Trophoblast cell (in vitro differentiated cells and primary cell): ENCODE measurements around the gene LHX2.

ENCODE experiments used
- DNase-seq, 2 donors: peaks; one replicate each; pipeline ENCODE4 v3.0.0-alpha.2; 2016
- H2AFZ ChIP-seq: 2 replicates; pipeline ENCODE4 v1.6.1; 2013; ENCODE audit warnings: low read length, moderate library complexity, mild to moderate bottlenecking; ENCODE audit not compliant: insufficient read depth, poor library complexity
- H2AK5ac ChIP-seq: 2 replicates; pipeline ENCODE4 v1.6.1; 2013; ENCODE audit warnings: mild to moderate bottlenecking, low read length
- H2BK120ac ChIP-seq: 2 replicates; pipeline ENCODE4 v1.6.1; 2013; ENCODE audit warnings: low read length, mild to moderate bottlenecking, moderate library complexity; ENCODE audit not compliant: insufficient read depth, poor library complexity
- H2BK12ac ChIP-seq: 2 replicates; pipeline ENCODE4 v1.6.1; 2013; ENCODE audit warnings: mild to moderate bottlenecking, low read length, moderate library complexity
- H2BK5ac ChIP-seq: 2 replicates; pipeline ENCODE4 v1.6.1; 2013; ENCODE audit warnings: low read length, low read depth, moderate library complexity, mild to moderate bottlenecking; ENCODE audit not compliant: poor library complexity
- H3K14ac ChIP-seq: 2 replicates; pipeline ENCODE4 v1.6.1; 2013; ENCODE audit warnings: mild to moderate bottlenecking, low read length
- H3K18ac ChIP-seq: 2 replicates; pipeline ENCODE4 v1.6.1; 2013; ENCODE audit warnings: mild to moderate bottlenecking, low read length
- H3K23ac ChIP-seq: 2 replicates; pipeline ENCODE4 v1.6.1; 2013; ENCODE audit warnings: low read length
- H3K27ac ChIP-seq: 2 replicates; pipeline ENCODE4 v1.5.1; 2013; ENCODE audit warnings: low read depth, mild to moderate bottlenecking, inconsistent platforms, low read length, moderate library complexity
- H3K27me3 ChIP-seq: 2 replicates; pipeline ENCODE4 v1.6.1; 2013; ENCODE audit warnings: inconsistent platforms, mild to moderate bottlenecking, low read length, moderate library complexity; ENCODE audit not compliant: insufficient read depth
- H3K36me3 ChIP-seq, 2 experiments: 1 replicate in 1 of 2; 2 replicates in 1 of 2; pipeline ENCODE4 v1.6.1; 2013; ENCODE audit warnings: low read length in 2 of 2, mild to moderate bottlenecking in 2 of 2, moderate library complexity in 1 of 2; ENCODE audit not compliant: insufficient read depth in 2 of 2, control insufficient read depth in 1 of 2
- H3K4ac ChIP-seq: 2 replicates; pipeline ENCODE4 v1.6.1; 2013; ENCODE audit warnings: low read depth, mild to moderate bottlenecking, low read length, moderate library complexity
- H3K4me1 ChIP-seq, 2 experiments: 1 replicate in 1 of 2; 2 replicates in 1 of 2; pipeline ENCODE4 v1.6.1; 2013; ENCODE audit warnings: low read length in 2 of 2, mild to moderate bottlenecking in 2 of 2, moderate library complexity in 1 of 2; ENCODE audit not compliant: insufficient read depth in 2 of 2, control insufficient read depth in 1 of 2
- H3K4me2 ChIP-seq: 2 replicates; pipeline ENCODE4 v1.6.1; 2013; ENCODE audit warnings: inconsistent platforms, mild to moderate bottlenecking, low read length, moderate library complexity
- H3K4me3 ChIP-seq: 2 replicates; pipeline ENCODE4 v1.5.1; 2013; ENCODE audit warnings: mild to moderate bottlenecking, low read depth, low read length, inconsistent platforms
- H3K79me1 ChIP-seq: one replicate; pipeline ENCODE4 v1.6.1; 2013; ENCODE audit warnings: low read length
- H3K79me2 ChIP-seq: 2 replicates; pipeline ENCODE4 v1.6.1; 2013; ENCODE audit warnings: low read length, mild to moderate bottlenecking; ENCODE audit not compliant: control insufficient read depth, insufficient read depth, poor library complexity
- H3K9ac ChIP-seq: 2 replicates; pipeline ENCODE4 v1.6.1; 2013; ENCODE audit warnings: mild to moderate bottlenecking, low read length
- H3K9me3 ChIP-seq: 2 replicates; pipeline ENCODE4 v1.6.1; 2013; ENCODE audit warnings: low read depth, mild to moderate bottlenecking, control low read depth, inconsistent platforms, low read length; ENCODE audit not compliant: insufficient read depth
- H4K12ac ChIP-seq: 2 replicates; pipeline ENCODE4 v1.6.1; 2013; ENCODE audit warnings: low read depth, mild to moderate bottlenecking, low read length, moderate library complexity
- H4K8ac ChIP-seq: 2 replicates; pipeline ENCODE4 v1.6.1; 2013; ENCODE audit warnings: low read depth, mild to moderate bottlenecking, low read length, moderate library complexity
- H4K91ac ChIP-seq: one replicate; pipeline ENCODE4 v1.6.1; 2013; ENCODE audit warnings: low read depth, mild to moderate bottlenecking, low read length, moderate library complexity
- WGBS: extraction: QIAGEN DNeasy Blood & Tissue Kit; methylation state at CpG from one replicate; pipeline ENCODE4 v1.1.7; 2013; ENCODE audit warnings: missing lambda C conversion rate; ENCODE audit not compliant: insufficient read length, insufficient coverage; ENCODE audit errors: extremely low coverage; 5-methylcytosine and 5-hydroxymethylcytosine counted together

Gene LHX2

GRCh38 chr9:124044448-124044847 lies 32.9 kb downstream of the LHX2 start:
- no peak overlapping the region for H3K27ac ChIP-seq
- DNase-seq = no peak
- H3K18ac ChIP-seq = no peak overlapping the region
- no peak overlapping the region for H2AFZ ChIP-seq
- no peak overlapping the region for H3K4ac ChIP-seq
- no peak overlapping the region for H3K4me2 ChIP-seq
- H3K9ac ChIP-seq = no peak overlapping the region
- H2BK12ac ChIP-seq = no peak overlapping the region
- no peaks in the 10 kb centered on the region for H3K79me2 ChIP-seq
- H3K79me1 ChIP-seq = peaks cover 5% of the 10 kb centered on the region
- H4K12ac ChIP-seq = no peak overlapping the region
- no peak overlapping the region for H4K91ac ChIP-seq
- no peak overlapping the region for H3K4me3 ChIP-seq
- H2BK5ac ChIP-seq = no peak overlapping the region
- no peak overlapping the region for H2AK5ac ChIP-seq
- H3K14ac ChIP-seq = no peak overlapping the region
- H3K23ac ChIP-seq = no peak overlapping the region
- H3K27me3 ChIP-seq = no peaks in the 10 kb centered on the region
- H2BK120ac ChIP-seq = no peak overlapping the region
- no peak overlapping the region for H4K8ac ChIP-seq
- H3K4me1 ChIP-seq = peaks cover 3 to 5% of the 10 kb centered on the region in 2 experiments
- WGBS = no CpG with 5 or more reads among the region's 5 CpGs
- no peaks in the 10 kb centered on the region for H3K9me3 ChIP-seq
- no peaks in the 10 kb centered on the region for H3K36me3 ChIP-seq

DNA sequence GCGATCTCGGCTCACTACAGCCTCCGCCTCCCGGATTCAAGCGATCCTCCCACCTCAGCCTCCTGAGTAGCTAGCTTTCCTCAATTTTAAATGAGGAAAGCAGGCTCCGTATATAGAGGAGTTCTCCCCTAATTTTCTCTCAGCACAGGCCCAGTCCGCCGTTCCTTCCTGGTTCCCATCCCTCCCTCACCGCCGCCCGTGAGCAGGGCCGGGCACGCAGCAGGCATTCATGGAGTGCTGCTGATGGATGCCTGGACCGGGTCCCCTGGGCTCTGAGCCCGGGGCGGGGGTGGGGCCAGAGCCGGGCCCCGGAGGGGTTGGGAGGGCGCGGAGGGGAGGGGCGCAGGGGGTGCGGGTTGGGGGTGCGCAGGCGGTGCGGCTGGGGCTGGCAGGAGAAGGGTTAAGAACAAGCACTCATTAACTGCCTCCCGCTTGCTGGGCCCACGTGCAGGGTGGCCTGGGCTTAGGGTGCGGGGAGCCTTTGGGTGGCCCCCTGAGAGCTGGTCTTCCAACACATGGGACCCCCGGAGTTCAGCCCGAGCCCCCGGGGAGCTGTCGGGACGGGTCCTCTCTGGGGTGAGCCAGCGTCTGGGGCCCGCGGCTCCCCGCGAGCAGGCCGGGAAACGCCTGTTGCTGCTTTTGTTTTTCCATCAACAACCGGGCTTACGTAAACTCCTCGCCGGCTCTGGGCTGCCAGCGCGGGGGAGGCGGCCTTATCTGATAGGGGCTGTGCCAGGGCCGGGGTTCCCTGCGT lies 33.7 kb downstream of the LHX2 start:
- H4K8ac ChIP-seq = peak overlapping the region; percentile 51
- no peak overlapping the region for H3K27ac ChIP-seq
- H3K18ac ChIP-seq = peak overlapping the region; percentile 14
- H2AFZ ChIP-seq = peak overlapping the region; percentile 20
- peak overlapping the region; percentile 18 for H3K14ac ChIP-seq
- peaks cover 5% of the 10 kb centered on the region for H3K79me1 ChIP-seq
- no peaks in the 10 kb centered on the region for H3K9me3 ChIP-seq
- DNase-seq = peak in 1 of 2 donors; percentile 31
- H3K36me3 ChIP-seq = no peaks in the 10 kb centered on the region
- H4K91ac ChIP-seq = peak overlapping the region; percentile 45
- no CpG with 5 or more reads among the region's 49 CpGs for WGBS
- H3K23ac ChIP-seq = no peak overlapping the region
- peaks cover 3 to 5% of the 10 kb centered on the region in 2 experiments for H3K4me1 ChIP-seq
- H4K12ac ChIP-seq = no peak overlapping the region
- no peak overlapping the region for H3K4ac ChIP-seq
- no peak overlapping the region for H2AK5ac ChIP-seq
- H2BK12ac ChIP-seq = peak overlapping the region; percentile 12
- no peak overlapping the region for H3K4me3 ChIP-seq
- H3K79me2 ChIP-seq = no peaks in the 10 kb centered on the region
- H2BK120ac ChIP-seq = peak overlapping the region; percentile 29
- H2BK5ac ChIP-seq = no peak overlapping the region
- peak overlapping the region; percentile 84 for H3K4me2 ChIP-seq
- no peak overlapping the region for H3K9ac ChIP-seq
- H3K27me3 ChIP-seq = no peaks in the 10 kb centered on the region

GRCh38 chr9:124045830-124046177 lies 34.2 kb downstream of the LHX2 start:
- DNase-seq = no peak
- Histone ChIP-seq H3K4me3 (no peak overlapping the region), H3K79me1 (peaks cover 5% of the 10 kb centered on the region), H3K4me1 (peaks cover 3 to 5% of the 10 kb centered on the region in 2 experiments), H3K18ac (no peak overlapping the region), H3K4me2 (peak overlapping the region; percentile 84), H2BK120ac (no peak overlapping the region), H3K9ac (no peak overlapping the region), H4K91ac (no peak overlapping the region), H2BK12ac (no peak overlapping the region), H3K9me3 (no peaks in the 10 kb centered on the region), H3K27ac (no peak overlapping the region), H4K8ac (peak overlapping the region; percentile 51), H3K36me3 (no peaks in the 10 kb centered on the region), H2AFZ (peak overlapping the region; percentile 73), H2AK5ac (no peak overlapping the region), H3K23ac (no peak overlapping the region), H3K27me3 (no peaks in the 10 kb centered on the region), H3K79me2 (no peaks in the 10 kb centered on the region), H3K14ac (no peak overlapping the region), H3K4ac (no peak overlapping the region), H4K12ac (no peak overlapping the region), H2BK5ac (no peak overlapping the region)
- no CpG with 5 or more reads among the region's 18 CpGs for WGBS

DNA sequence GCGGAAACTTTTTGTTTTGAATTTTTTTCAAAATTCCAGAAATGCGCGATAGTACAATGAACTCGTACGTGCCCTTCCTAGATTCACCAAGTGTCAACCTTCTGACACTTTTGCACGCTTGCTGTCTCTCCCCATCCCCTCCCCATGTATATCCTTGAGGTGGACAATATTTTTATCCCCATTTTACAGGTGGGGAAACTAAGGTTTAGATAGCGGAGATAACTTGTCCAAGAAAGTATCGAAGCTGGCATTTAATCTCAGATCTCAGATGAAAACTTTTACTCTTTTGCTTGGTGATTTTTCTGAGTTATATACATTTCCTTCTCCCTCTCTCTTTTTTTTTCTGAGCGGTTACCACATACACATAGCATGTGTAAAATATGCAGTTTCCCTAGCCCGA lies 34.6 kb downstream of the LHX2 start:
- Histone ChIP-seq H3K36me3 (no peaks in the 10 kb centered on the region), H4K91ac (no peak overlapping the region), H3K27ac (no peak overlapping the region), H3K4me1 (peaks cover under 1 to 4% of the 10 kb centered on the region in 2 experiments), H4K12ac (no peak overlapping the region), H4K8ac (no peak overlapping the region), H3K9ac (no peak overlapping the region), H3K27me3 (no peaks in the 10 kb centered on the region), H2AK5ac (no peak overlapping the region), H3K14ac (no peak overlapping the region), H3K79me2 (no peaks in the 10 kb centered on the region), H3K18ac (no peak overlapping the region), H3K4me2 (no peak overlapping the region), H3K79me1 (peaks cover 5% of the 10 kb centered on the region), H3K9me3 (no peaks in the 10 kb centered on the region), H3K4ac (no peak overlapping the region), H2BK12ac (no peak overlapping the region), H2BK5ac (no peak overlapping the region), H3K23ac (no peak overlapping the region), H2AFZ (no peak overlapping the region), H2BK120ac (no peak overlapping the region), H3K4me3 (no peak overlapping the region)
- DNase-seq = peak; percentile 14 to 54
- no CpG with 5 or more reads among the region's 10 CpGs for WGBS
